ENCODE data around the gene AP1M1.
A peak's percentile ranks its signal among the peaks of the same experiment; 100 is the strongest.

AP1M1 gene

GRCh38 chr19:16197622-16198369, at the start of gene AP1M1:
Gene AP1M1 (plus strand): TSS chr19:16197911. CDS start chr19:16198027, 116 bp downstream.
- peak within 1 kb of the TSS; percentile 99 for H3K4me3 ChIP-seq (ENCODE audit: low read length)
- TF ChIP-seq CTCF (conservative IDR thresholded peaks at IDR 0.05; ENCODE audit: low read length): no peak
- DNase-seq (ENCODE audit: low read depth): peak; percentile 97

DNA sequence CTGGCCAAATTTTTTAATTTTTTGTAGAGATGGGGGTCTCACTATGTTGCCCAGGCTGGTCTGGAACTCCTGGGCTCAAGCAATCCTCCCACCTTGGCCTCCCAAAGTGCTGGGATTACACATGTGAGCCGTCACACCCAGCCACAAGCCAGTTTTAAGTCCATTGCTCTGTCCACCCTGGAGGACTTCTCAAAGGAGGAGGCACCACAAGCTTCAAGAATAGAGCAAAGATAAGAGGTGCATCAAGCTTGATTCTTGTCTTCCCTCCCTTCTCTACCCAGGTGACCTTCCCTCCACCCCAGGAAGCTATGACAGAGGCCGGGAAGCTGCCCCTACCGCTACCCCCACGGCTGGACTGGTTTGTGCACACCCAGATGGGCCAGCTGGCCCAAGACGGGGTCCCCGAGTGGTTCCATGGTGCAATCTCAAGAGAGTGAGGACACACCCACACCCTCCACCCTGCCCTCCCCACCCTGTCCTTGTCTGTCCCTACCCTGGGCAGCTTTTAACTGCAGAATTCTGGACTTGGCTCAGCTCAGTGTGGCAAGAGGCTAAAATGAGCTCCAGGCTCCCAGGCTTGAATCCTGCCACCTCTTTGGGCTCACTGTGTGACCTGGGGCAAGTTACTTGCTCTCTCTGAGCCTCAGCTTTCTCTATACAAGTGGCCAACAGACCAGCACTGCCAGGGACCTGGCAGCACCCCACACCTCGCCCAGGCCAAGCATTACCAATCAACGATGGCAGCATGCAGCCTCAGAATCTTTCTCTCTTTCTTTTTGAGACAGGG, 49.1 kb upstream of the AP1M1 start:
- no peak for DNase-seq (ENCODE audit: low read depth)
- no peak for TF ChIP-seq CTCF (conservative IDR thresholded peaks at IDR 0.05; ENCODE audit: low read length)
- H3K4me3 ChIP-seq (ENCODE audit: low read length): no peak overlapping the region

DNA sequence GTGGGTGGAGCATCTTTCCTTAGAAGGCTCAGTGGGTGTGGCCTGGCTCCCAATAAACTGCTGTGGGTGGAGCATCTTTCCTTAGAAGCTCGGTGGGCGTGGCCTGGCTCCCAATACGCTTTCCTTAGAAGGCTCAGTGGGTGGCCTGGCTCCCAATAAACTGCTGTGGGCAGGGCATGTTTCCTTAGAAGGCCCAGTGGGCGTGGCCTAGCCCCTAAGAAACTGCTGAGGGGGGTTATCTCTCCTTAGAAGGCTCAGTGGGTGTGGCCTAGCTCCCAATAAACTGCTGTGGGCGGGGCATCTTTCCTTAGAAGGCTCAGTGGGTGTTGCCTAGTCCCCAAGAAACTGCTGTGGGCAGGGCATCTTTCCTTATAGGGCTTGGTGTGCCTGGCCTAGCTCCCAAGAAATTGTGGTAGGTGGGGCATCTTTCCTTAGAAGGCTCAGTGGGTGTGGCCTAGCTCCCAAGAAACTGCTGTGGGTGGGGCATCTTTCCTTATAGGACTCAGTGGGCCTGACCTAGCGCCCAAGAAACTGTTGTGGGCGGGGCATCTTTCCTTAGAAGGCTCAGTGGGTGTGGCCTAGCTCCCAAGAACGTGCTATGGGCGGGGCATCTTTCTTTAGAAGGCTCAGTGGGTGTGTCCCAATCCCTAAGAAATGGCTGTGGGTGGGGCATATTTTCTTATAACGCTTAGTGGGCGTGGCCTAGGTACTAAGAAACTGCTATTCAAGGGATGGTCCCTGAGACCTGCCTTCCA, 44.0 kb upstream of the AP1M1 start:
- H3K4me3 ChIP-seq (ENCODE audit: low read length): no peak overlapping the region
- DNase-seq (ENCODE audit: low read depth): no peak
- no peak for TF ChIP-seq CTCF (conservative IDR thresholded peaks at IDR 0.05; ENCODE audit: low read length)

GRCh38 chr19:16154557-16154956, 43.2 kb upstream of the AP1M1 start:
- no peak overlapping the region for H3K4me3 ChIP-seq (ENCODE audit: low read length)
- TF ChIP-seq CTCF (conservative IDR thresholded peaks at IDR 0.05; ENCODE audit: low read length): no peak
- DNase-seq (ENCODE audit: low read depth): no peak

GRCh38 chr19:16155128-16155527, 42.6 kb upstream of the AP1M1 start:
- DNase-seq (ENCODE audit: low read depth): no peak
- H3K4me3 ChIP-seq (ENCODE audit: low read length): no peak overlapping the region
- TF ChIP-seq CTCF (conservative IDR thresholded peaks at IDR 0.05; ENCODE audit: low read length): no peak

DNA sequence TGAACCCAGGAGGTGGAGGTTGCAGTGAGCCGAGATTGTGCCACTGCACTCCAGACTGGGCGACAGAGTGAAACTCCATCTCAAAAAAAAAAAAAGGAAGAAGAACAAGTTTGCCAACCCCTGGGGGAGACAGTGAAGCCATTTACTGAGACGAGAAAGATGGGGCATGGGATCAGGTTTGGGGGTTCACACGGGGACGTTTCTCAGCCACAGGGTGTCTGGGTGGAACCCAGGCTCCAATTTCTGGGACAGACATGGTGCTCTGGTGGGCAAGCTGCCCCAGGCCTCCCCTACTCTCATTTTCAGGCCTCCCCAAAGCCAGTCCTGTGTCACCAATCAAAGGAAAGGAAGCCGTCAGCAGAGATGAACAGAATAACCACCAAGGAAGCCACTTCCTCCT, 40.8 kb upstream of the AP1M1 start:
- H3K4me3 ChIP-seq (ENCODE audit: low read length): no peak overlapping the region
- TF ChIP-seq CTCF (conservative IDR thresholded peaks at IDR 0.05; ENCODE audit: low read length): no peak
- no peak for DNase-seq (ENCODE audit: low read depth)

Data from AG10803 (cell line).